Measurements from ENCODE around the gene MATN1. TPM values are rescaled to one million over a fixed set of nuclear protein-coding genes. Genes with fewer than 3 reads are reported as not detected.

The MATN1 gene
- total RNA-seq, 1 experiment from 2014 or later, result 0.12 TPM

- no peak overlapping the region for H3K9ac ChIP-seq (ENCODE audit: low read length)
- POLR2A ChIA-PET, result no interaction called here
- DNase-seq (ENCODE audit: low read depth, low spot score) (no peak), ATAC-seq (no peak)
- RAD21 ChIA-PET (ENCODE audit: low non-redundant PET in 1 of 2, low total read pairs in 2 of 2, uncharacterized antibody in 2 of 2, unreplicated experiment in 2 of 2), result no interaction called here
- H3K4me3 ChIP-seq (replicated peaks in 1 of 2; ENCODE audit: low read depth in 1 of 2, low read length in 2 of 2), result no peak overlapping the region
- no peak overlapping the region for H3K27ac ChIP-seq (ENCODE audit: low read depth, low read length)
- BruUV-seq (replicated peaks), result no TSS peak
- no peak overlapping the region for H2AFZ ChIP-seq (ENCODE audit: low read depth, low read length, poor library complexity, severe bottlenecking)
- CTCF ChIA-PET, result no interaction called here
- H3K4me1 ChIP-seq (ENCODE audit: control insufficient read depth in 1 of 2, insufficient read depth in 2 of 2, low read length in 2 of 2), result peaks cover 0 to 21% of the 10 kb centered on the region in 2 experiments; a peak in 2 of 4 replicates
- intact Hi-C loops (cut with micrococcal nuclease), result no loop called here
- H3K4me2 ChIP-seq (ENCODE audit: low read length), result no peak overlapping the region
- H4K20me1 ChIP-seq (ENCODE audit: insufficient read depth), result no peaks in the 10 kb centered on the region
- no peaks in the 10 kb centered on the region for H3K36me3 ChIP-seq (ENCODE audit: control insufficient read depth in 1 of 2, insufficient read depth in 2 of 2, low read length in 2 of 2)
- no peaks in the 10 kb centered on the region for H3K9me2 ChIP-seq (ENCODE audit: insufficient read depth)
- H3K27me3 ChIP-seq (ENCODE audit: insufficient read depth, low read length), result no peaks in the 10 kb centered on the region
- no peak for TF ChIP-seq MAX (IDR thresholded peaks at IDR 0.05)
- no peak for TF ChIP-seq POLR2A (IDR thresholded peaks at IDR 0.05; ENCODE audit: borderline replicate concordance, extremely low read depth, insufficient read depth, insufficient read length)
- TF ChIP-seq JUND (IDR thresholded peaks at IDR 0.05), result no peak
- H3K9me3 ChIP-seq (ENCODE audit: control insufficient read depth in 1 of 2, insufficient read depth in 1 of 2, low read depth in 1 of 2, low read length in 2 of 2), result no peaks in the 10 kb centered on the region
- no peaks in the 10 kb centered on the region for H3K79me2 ChIP-seq (ENCODE audit: insufficient read depth, low read length)
These were observed 56.6 kb downstream of the MATN1 start for GRCh38 chr1:30666756-30667273.

GRCh38 chr1:30665216-30666010, 58.0 kb downstream of the MATN1 start:
- Histone ChIP-seq H3K4me1 (ENCODE audit: control insufficient read depth in 1 of 2, insufficient read depth in 2 of 2, low read length in 2 of 2) (peaks cover 0 to 14% of the 10 kb centered on the region in 2 experiments; a peak in 2 of 4 replicates), H3K27ac (ENCODE audit: low read depth, low read length) (no peak overlapping the region), H4K20me1 (ENCODE audit: insufficient read depth) (no peaks in the 10 kb centered on the region), H3K9ac (ENCODE audit: low read length) (no peak overlapping the region), H3K36me3 (ENCODE audit: control insufficient read depth in 1 of 2, insufficient read depth in 2 of 2, low read length in 2 of 2) (no peaks in the 10 kb centered on the region), H3K9me2 (ENCODE audit: insufficient read depth) (no peaks in the 10 kb centered on the region), H3K27me3 (ENCODE audit: insufficient read depth, low read length) (no peaks in the 10 kb centered on the region), H3K4me2 (ENCODE audit: low read length) (no peak overlapping the region), H3K79me2 (ENCODE audit: insufficient read depth, low read length) (no peaks in the 10 kb centered on the region), H2AFZ (ENCODE audit: low read depth, low read length, poor library complexity, severe bottlenecking) (no peak overlapping the region), H3K4me3 (replicated peaks in 1 of 2; ENCODE audit: low read depth in 1 of 2, low read length in 2 of 2) (no peak overlapping the region), H3K9me3 (ENCODE audit: control insufficient read depth in 1 of 2, insufficient read depth in 1 of 2, low read depth in 1 of 2, low read length in 2 of 2) (no peaks in the 10 kb centered on the region)
- DNase-seq (ENCODE audit: low read depth, low spot score) (no peak), ATAC-seq (no peak)
- POLR2A ChIA-PET, result no interaction called here
- CTCF ChIA-PET, result no interaction called here
- BruUV-seq (replicated peaks), result no TSS peak
- intact Hi-C loops (cut with micrococcal nuclease), result no loop called here
- RAD21 ChIA-PET (ENCODE audit: low non-redundant PET in 1 of 2, low total read pairs in 2 of 2, uncharacterized antibody in 2 of 2, unreplicated experiment in 2 of 2), result no interaction called here
- TF ChIP-seq EGR1 (IDR thresholded peaks at IDR 0.05; ENCODE audit: low read depth) (no peak), SIN3A (IDR thresholded peaks at IDR 0.05; ENCODE audit: low read depth) (no peak), EZH2phosphoT487 (IDR thresholded peaks at IDR 0.05; ENCODE audit: borderline replicate concordance) (no peak)
